Measurements from ENCODE around the gene AKT2.

The AKT2 gene

DNA sequence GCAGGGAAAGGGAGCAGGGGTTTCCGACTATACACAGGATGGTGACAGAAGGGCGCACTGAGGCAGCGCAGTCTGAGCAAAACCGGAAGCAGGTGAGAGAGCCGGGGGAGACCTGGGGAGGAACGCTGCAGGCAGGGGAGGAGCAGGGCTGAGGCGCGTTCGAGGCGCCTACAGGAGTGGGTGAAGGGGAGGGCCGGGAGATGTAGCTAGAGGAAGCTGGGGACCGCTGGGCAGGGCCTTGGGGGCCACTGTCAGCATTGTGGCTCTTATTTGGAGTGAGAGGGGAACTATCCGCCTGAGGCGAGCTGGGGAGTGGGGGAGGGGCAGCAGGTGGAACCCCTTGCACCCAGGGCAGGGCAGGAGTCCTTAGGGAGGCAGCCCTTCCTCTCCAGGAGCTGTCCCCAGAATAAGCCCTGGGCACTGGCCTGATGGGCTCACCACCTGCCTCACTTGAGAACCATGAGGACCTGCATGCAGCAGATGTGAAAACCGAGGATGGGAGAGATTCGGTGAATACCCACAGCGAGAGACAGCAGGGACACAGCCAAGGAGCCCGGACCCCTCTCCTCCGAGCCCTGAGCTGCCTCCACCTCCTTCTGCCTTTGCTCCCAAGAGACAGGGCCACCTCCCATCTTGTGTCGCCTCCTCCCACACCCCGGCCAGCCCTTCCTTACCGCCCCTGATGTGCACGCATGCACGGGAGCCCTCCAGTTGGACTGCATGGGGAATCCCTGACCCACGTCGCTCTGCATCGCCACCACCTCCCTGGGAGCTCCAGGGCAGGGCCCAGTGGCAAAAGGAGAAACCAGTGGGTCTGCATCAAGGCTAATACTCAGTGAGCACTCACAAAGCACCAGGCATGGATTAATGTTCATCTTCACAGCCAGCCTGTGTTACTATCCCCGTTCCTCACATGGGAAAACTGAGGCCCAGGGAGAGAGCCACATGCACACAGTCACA lies 10.3 kb downstream of the AKT2 start:
- DNase-seq = peak in 6 of 56 donors; percentile 13 to 44 (median 27)

DNA sequence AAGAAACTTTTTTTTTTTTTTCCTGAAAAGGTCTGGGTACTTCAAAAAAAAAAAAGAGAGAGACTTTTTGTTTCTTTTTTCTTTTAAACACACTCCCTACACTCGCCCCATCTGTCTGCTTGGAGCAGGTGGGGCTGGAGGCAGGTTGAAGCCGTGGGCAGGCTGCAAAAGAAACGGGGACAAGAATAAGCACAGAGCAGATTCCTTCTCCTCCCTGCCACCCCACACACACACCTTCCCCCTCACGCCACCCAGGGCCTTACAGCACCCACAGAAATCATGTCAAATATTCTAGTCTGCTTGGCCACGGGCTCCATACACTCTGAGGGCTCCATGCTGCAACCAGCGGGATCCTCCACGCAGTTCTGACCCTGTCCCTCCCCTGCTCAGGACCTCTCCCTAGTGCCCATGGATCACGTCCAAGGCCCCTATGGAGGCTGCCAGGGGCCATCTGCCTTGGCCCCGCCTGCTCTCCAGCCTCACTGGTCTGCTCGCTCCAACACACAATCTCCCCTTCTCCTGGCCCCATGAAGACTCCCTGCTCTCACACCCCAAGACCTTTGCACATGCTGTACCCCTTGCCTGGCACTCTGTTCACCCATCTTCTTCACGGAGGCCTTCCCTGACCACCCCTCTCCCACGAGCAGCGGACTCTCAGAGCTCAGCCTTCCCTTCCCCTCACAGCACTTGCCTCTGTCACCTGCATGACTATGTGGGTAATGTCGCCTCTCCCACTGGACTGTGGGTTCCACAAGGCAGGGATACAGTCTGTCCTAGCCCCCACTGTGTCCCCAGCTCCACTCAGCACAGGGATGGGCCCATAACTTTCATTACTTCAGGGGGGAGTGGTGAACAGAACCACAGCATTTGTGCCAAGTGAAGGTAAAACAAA lies 11.4 kb downstream of the AKT2 start:
- DNase-seq = peak in 8 of 56 donors; percentile 14 to 54 (median 35)

DNA sequence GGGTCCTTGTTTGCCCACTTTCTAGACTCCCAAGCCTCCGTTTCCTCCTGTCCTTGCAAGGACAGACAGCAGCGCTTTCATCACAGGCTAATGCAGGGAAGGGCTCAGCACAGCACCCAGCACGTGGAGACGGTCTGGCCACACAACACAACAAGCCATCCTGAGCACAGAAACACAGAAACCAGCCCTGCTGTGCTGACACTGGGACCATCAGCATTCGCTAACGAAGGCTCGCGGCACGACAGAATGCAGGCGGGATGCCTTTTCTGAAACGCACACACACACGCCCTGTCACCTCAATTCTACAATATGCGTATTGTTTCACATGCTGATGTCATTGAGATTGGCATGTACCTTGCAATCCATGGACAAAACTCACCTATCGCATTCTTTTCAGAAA lies 12.9 kb downstream of the AKT2 start:
- DNase-seq = no peak

DNA sequence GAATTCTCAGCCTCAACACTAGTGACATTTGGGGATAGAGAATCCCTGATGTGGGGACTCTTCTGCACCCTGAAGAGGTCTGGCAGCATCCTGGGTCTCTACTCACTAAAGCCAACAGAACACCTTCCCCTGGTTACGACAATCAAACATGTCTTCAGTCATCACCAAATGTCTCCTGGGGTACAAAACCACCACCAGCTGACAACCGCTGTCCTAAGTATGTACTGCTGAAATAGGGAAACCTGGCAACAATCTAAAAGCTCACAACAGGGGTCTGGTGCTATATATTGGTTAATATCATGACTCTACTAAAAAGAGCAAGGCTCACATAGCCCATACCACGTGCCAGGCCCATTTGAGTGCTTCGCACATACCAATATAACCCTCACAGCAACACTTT lies 13.4 kb downstream of the AKT2 start:
- DNase-seq = no peak

DNA sequence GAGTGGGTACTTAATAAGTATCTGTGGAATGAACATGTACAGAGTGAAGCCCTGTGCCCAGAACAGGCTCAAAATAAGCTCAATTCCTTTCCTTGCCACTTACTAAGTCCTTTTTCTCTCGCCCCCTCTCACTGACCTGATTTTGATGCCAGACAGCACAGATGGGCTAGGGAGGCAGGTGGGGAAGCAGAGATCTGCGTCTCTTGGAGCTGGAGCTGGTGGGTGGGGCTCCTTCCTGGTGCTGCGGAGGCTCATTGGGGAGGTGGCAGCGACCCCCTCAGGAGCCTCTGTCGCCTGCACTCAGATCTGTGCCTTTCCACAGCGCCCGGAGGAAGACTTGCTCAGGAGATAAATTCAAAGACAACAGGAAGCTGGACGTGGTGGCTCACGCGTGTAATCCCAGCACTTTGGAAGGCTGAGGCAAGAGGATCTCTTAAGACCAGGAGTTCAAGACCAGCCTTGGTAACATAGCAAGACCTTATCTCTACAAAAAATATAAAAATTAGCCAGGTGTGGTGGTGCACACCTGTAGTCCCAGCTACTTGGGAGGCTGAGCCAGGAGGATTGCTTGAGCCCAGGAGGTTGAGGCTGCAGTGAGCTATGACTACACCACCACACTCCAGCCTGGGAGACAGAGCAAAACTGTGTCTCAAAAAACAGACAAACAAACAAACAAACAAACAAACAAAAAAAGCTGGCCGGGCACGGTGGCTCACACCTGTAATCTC lies 14.6 kb downstream of the AKT2 start:
- no peak for DNase-seq

DNA sequence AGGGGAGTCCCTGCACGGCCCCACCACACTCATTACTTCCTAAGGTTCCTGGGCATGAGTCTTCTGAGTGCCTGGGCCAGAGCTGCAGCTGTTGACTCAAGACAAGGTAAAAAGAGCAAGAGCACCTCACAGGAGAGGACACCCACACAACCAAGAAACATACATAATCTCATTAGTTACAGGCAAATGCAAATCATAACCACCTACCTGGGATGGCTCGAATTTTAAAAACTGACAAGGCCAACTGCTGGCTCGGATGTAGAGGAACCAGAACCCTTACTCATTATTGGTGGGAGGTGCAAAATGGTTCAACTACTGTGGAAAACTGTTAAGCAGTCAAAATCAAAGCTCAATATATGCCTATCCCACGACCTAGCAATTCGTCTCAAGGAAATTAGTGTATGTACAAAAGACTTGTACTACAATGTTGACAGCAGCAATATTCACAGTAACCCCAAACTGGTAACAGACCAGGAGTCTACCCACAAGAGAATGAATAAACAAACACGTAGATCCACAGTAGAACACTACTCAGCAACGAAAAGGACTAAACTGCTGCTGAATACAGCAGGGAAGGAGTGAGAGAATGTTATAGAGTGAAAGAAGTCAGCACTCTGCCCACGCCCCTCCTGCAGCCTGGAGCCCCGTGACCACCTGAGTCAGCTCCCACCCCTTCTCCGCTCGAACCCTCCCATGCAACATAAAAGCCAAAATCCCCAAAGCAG lies 15.8 kb downstream of the AKT2 start:
- peak in 3 of 56 donors; percentile 22 to 39 (median 34) for DNase-seq

DNA sequence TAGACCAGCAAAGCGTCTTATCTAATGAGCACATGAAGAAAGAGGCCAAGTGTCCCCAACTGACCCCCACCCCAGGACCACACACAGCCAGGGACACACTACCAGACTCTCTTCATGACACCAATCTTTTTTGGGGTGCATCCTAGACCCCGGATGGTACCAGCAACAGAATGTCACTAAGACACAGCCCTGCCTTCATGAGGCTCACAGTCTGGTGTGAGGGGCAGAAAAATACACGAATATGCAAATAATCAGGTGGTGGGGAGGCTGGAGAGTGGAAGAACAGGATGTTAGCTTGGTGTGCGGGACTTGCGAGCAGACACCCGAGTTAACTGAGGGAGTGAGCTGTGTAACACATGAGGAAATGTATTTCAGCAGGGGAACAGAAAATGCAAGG lies 17.5 kb downstream of the AKT2 start:
- DNase-seq = no peak

DNA sequence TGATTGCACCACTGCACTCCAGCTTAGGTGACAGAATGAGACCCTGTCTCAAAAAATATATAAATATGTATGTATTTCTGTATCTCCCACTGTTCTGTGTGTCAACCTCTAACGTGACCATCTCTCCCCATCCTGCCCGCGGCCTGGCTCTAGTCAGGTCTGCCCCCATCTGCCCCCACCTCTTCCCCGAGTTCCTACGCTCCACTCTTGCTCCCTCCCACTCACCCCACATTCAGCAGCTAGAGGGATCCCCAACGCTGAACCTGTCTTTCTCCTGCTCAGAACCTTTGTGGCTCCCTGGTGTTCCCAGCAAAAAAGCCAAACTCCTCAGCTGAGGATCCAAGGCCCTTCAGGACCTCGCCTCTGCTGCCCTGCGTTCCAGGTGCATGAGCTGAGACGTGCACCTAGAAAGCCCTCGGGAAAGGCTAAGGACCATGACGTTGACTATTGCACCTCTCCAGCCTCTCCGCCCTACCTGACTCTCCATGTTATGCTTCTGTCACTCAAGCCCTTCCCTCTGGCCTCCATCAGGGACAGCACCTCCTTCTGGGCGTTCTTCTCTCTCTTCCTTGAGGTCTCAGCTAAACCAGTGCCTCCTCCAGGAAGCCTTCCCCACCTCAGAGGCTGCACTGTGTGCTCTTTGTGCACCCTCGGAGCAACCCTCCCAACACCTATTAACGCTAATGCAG lies 18.1 kb downstream of the AKT2 start:
- DNase-seq = no peak

DNA sequence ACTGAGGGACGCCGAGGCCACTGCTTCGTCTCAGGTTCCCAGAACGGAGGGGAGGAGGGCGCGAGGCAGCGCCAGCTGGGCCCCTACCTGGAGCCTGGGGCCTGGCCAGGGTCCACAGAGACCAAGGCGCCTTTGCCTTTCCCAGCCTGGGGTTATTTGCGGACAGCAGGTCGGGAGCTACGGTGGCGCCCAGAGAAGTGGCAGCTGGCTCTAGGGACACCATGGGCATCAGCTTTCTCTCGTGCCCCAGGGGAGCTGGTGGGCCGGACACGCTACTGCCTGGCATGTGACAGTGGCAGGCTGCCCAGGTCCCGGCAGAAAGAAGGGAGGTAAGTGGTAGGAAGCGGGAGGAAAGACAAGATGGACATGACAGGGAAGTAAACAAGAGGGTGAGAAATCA lies 19.0 kb downstream of the AKT2 start:
- peak in 13 of 56 donors; percentile 14 to 45 (median 23) for DNase-seq

DNA sequence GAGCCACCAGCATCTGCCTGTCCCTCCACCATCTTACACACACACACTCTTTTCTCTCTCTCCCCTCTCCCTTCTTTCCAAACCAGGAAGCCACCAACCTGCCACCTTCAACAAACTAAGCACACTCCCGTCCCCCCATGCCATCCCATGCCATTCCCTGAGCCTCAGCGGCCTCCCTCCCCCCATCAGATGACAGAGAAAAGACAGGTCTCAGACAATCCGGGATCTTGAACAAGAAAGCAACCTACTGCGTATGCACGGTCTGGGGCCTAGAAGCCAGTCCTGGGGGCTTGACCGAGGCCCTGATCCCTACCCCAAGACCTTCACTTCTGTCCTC lies 19.4 kb downstream of the AKT2 start:
- DNase-seq = no peak

DNA sequence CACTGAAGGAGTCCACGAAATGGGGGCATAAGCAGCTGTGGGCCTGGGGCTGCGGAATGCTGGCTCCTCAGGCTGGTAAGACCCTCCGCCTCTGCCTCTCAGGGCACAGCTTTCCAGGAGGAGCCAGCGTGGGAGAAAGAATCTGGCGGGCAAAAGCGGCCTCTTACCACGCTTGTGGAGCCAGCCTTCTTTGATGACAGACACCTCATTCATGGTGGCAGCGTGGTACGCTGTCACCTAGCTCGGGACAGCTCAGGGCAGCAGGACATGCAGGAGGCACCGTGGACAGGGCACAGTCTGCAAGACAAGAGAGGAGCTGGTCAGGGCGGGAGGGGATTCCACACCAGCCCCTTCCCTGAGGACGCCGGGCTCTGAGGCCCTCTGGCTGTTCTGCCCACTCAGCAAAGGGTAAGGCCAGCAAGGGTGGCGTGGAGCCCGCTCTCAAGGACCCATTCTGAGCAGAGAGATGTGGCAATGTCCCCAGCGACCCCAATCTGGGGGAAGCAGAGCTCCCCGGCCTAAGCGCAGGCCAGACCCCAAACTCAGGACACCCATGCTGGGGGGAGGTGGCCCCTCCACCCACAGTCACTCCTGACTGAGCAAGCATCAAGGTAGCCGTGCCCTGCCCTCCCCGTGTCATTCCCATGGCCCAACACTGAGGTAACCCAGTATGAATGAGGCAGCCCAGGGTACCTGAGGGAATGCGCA lies 19.9 kb downstream of the AKT2 start:
- no peak for DNase-seq

DNA sequence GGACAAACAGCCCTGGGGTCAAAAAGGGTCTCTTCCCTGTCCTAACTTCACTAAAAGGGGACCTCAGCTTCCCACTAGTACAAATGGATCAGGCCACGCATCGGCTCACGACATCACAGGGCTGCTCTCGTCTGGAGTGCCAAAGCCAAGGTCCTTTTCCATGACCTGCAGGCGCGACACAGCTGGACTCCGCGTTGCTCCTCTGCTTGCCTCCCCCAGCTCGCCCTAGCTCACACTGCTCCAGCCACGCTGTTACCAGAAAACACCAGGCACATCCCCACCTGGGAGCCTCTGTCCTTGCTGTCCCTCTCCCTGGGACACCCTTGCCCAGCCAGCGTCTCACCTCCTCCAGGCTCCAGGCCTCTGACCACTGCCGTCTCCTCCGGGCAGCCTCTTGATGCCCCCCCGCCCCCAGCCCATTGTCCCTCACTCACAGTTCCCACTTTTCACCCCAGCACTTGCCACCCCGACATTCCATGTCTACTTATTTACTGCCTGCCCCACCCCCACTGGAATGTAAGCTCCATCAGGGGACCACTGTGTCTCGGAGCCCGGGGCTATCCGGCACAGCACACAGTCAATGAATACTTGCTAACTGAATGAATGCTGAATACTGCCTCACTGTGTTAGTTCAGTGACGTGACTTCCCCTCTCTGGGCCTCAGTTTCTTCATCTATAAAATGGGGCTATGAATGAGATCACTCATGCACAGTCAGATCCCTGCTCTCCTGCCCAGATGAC lies 20.7 kb downstream of the AKT2 start:
- DNase-seq = no peak

DNA sequence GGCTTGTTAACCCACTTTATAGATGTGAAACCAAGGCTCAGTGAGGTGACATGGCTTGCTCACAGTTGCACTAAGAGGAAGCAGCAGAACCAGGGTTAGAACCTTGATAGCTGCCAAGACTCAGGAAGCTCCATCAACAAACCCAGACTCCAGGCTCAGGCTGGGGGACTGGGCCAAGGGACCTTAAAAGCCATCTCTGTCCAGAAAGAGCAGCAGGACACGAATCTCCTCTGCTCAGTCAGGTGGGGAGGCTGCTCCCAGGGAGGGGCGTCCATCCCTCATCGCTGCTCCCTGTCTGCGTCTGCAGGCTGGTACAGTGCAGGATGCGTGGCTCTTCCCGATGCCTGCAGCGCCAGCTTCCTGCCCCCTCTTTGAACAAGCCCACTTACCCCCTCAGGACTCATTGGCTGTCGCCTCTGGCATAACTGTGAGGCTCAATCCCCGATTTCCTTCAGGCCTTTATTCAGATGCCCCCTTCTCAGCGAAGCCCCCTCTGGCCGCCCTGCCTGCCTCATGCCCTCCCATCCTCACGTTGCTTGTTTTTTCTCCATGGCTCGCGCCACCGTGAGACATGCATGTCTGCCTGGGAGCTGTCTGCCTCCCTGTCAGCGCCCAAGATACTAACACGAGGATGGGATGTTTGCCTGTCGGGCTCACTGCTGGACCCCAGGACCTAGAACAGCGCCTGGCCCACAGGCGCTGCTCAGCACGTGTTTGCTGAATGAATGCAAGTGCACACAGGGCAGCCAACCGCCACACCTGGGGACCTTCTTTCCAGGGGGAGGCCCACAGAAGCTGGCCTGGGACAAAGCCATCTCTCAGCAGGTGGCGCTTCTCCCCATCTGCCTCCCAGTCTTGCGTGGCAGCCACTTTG lies 21.5 kb downstream of the AKT2 start:
- no peak for DNase-seq

DNA sequence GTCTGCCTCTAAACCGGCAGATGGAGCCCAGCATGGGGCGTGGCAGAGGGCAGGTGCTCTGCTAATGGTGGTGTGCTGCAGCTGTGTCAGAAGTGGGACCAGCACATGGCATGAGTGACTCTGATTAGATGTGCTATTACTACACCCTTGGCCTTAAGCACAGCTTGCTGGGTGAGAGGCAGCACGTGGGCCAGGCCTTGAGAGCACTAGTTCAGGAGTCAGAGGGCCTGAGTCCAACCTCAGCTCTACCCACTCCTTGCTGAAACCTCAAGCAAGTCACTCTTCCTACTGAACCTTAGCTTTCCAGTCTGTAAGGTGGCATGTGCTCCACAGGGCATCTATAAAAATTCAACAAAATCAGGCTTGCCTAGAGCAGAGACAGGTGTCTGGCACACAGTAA lies 22.7 kb downstream of the AKT2 start:
- DNase-seq = no peak

DNA sequence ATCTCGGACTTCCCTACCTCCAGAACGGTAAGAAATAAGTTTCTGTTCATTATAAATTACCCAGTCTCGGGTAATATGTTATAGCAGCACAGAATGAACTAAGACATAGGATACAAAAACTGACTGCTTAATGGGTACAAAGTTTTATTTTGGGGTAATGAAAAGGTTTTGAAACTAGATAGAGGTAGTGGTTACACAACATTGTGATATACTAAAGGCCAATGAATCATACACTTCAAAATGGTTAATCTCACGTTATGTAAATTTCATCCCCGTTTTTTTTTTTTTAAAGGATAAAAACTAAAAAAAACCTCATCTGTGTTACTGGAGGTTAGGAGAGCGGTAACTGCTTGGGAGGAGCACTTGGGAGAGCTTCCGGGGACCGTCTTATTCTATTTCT lies 23.5 kb downstream of the AKT2 start:
- DNase-seq = no peak

DNA sequence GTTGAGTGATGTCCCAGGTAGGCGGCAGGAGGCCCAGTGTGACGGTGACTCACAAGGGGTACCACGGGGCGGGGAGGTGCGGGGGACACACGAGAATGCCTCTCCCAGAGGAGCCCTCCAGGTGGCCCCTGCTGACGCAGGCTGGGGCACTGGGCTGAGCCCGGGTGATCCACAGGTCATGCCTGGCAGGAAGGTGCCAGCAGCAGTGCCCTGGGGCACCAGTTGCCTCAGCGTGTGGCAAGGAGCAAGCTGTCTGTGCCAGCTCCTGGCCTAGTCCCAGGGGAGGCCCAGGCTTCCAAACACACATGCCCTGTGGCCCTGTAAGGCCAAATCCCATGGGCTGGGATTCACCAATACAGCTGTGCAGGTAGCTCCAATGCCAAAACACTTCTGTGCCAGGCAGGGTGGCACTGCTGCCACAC lies 28.0 kb downstream of the AKT2 start:
- no peak for DNase-seq

DNA sequence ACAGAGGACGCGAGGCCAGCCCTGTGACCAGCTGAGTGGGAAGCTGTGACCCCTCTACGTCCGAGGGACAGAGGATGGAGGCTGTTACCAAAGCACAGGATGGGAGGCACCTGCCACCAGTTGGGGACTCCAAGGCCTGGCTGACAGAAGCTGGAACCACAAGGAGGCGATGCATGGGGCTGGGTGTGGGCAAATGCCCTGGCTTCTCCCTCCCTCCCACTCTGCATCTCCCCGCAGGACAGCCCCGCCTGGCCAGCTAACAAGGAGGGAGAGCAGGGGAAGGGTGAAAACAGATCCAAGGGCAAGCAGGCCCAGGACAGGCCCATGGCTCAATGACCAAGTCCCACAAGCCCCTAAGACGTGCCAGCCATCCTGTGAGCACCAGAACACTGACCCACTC lies 28.6 kb downstream of the AKT2 start:
- no peak for DNase-seq

DNA sequence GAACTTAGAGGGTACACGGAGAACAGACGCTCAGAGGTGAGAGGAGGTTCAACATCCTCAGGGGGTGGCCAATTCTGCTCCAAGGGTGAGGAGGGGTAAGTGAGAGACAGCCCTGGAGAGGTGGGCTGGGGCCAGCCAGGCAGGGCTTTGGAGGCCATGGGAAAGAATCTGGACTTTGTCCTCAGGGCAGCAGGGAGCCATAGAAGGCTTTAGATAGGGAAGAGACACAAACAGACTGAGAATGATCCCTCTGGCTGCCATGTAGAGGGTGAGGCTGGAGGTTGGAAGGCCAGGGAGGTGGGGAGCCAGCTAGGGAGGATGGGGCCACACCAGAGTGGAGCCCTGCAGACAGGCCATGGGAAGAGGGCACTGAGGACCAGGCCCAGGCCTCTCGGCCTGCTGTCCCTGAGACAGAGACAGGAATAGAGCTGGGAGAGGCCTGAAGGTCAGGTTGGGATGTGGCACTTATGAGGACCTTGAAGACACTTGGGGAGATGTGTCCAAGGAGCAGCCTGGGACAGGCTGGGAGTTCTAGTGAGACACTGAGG lies 29.5 kb downstream of the AKT2 start:
- DNase-seq = no peak
